Measurements from ENCODE around the gene PCYT2. TPM values are rescaled to one million over a fixed set of nuclear protein-coding genes. Genes with fewer than 3 reads are reported as not detected.

PCYT2 gene
- total and polyA plus RNA-seq, 9 of the 15 experiments (the other 6 are each of a cell fraction or from before 2014, with no cell fraction given): 0.92 to 134 (median 82.5) TPM

GRCh38 chr17:81871387-81872230, 39.6 kb downstream of the PCYT2 start (continued):
- peak; percentile 73 for TF ChIP-seq USF2 (CRISPR knock-in tag; IDR thresholded peaks at IDR 0.05)
- no peak for TF ChIP-seq ZNF197 (CRISPR knock-in tag; IDR thresholded peaks at IDR 0.05; ENCODE audit: low read depth)
- TF ChIP-seq DMBX1 (CRISPR knock-in tag; IDR thresholded peaks at IDR 0.05; ENCODE audit: borderline replicate concordance): peak; percentile 49; the same call in 1 of the 2 replicates
- peak; percentile 13 for TF ChIP-seq ZNF232 (CRISPR knock-in tag; IDR thresholded peaks at IDR 0.05)
- TF ChIP-seq GATA2 (CRISPR knock-in tag; IDR thresholded peaks at IDR 0.05): no peak
- peak; percentile 36 for TF ChIP-seq ZBTB1 (CRISPR knock-in tag; IDR thresholded peaks at IDR 0.05; ENCODE audit: borderline replicate concordance, low read depth)
- TF ChIP-seq SRSF7 (optimal IDR thresholded peaks at IDR 0.05; ENCODE audit: low read depth, low read length): no peak
- TF ChIP-seq E2F6 (IDR thresholded peaks at IDR 0.05; ENCODE audit: borderline replicate concordance in 1 of 2, extremely low read depth in 1 of 2, insufficient read depth in 1 of 2, insufficient read length in 1 of 2, low read depth in 1 of 2, low read length in 1 of 2, poor library complexity in 1 of 2, severe bottlenecking in 1 of 2): peak; percentile 98
- no peak for TF ChIP-seq MCM5 (IDR thresholded peaks at IDR 0.05; ENCODE audit: low read depth)
- peak; percentile 44; the same call in 1 of the 2 replicates for TF ChIP-seq ELF4 (CRISPR knock-in tag; IDR thresholded peaks at IDR 0.05)
- TF ChIP-seq RCOR1 (IDR thresholded peaks at IDR 0.05; ENCODE audit: borderline replicate concordance in 1 of 2, low read depth in 2 of 2, low read length in 2 of 2): 0 out of 4 replicates have a peak, but pooled peaks of 1 of the 2 experiments have one; percentile 4
- no peak for TF ChIP-seq ZBED1 (IDR thresholded peaks at IDR 0.05)
- TF ChIP-seq TCF7 (IDR thresholded peaks at IDR 0.05; ENCODE audit: borderline replicate concordance): no peak
- TF ChIP-seq ARID3B (CRISPR knock-in tag; IDR thresholded peaks at IDR 0.05; ENCODE audit: borderline replicate concordance): no peak
- no peak for TF ChIP-seq TCF7L2 (IDR thresholded peaks at IDR 0.05; ENCODE audit: low read depth, low read length)
- TF ChIP-seq EGR1 (conservative IDR thresholded peaks at IDR 0.05): peak; percentile 57
- 0 out of 2 replicates have a peak, but pooled peaks have one; percentile 27 for TF ChIP-seq THAP7 (CRISPR knock-in tag; IDR thresholded peaks at IDR 0.05)
- no peak for TF ChIP-seq ZNF280A (IDR thresholded peaks at IDR 0.05; ENCODE audit: low read depth, partially characterized antibody)
- TF ChIP-seq LARP7 (IDR thresholded peaks at IDR 0.05): 0 out of 2 replicates have a peak, but pooled peaks have one; percentile 18
- no peak for TF ChIP-seq ETS2 (tag; IDR thresholded peaks at IDR 0.05; ENCODE audit: borderline replicate concordance, poor library complexity, severe bottlenecking)
- no peak for TF ChIP-seq NUFIP1 (IDR thresholded peaks at IDR 0.05; ENCODE audit: partially characterized antibody)
- TF ChIP-seq SETDB1 (IDR thresholded peaks at IDR 0.05; ENCODE audit: low read length): no peak
